ENCODE results near the gene PAX3.

- TF ChIP-seq POLR2AphosphoS5 (IDR thresholded peaks at IDR 0.05), result no peak
- TF ChIP-seq POLR2A (IDR thresholded peaks at IDR 0.05), result no peak
- TF ChIP-seq, protein P1, sequence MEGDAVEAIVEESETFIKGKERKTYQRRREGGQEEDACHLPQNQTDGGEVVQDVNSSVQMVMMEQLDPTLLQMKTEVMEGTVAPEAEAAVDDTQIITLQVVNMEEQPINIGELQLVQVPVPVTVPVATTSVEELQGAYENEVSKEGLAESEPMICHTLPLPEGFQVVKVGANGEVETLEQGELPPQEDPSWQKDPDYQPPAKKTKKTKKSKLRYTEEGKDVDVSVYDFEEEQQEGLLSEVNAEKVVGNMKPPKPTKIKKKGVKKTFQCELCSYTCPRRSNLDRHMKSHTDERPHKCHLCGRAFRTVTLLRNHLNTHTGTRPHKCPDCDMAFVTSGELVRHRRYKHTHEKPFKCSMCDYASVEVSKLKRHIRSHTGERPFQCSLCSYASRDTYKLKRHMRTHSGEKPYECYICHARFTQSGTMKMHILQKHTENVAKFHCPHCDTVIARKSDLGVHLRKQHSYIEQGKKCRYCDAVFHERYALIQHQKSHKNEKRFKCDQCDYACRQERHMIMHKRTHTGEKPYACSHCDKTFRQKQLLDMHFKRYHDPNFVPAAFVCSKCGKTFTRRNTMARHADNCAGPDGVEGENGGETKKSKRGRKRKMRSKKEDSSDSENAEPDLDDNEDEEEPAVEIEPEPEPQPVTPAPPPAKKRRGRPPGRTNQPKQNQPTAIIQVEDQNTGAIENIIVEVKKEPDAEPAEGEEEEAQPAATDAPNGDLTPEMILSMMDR (IDR thresholded peaks at IDR 0.05), result no peak
Observed at GRCh38 chr2:222217712-222218111, 81.1 kb downstream of the PAX3 start.

All from prostate gland (tissue), 2 donors.